ENCODE measurements around the gene CLTCL1.

DNA sequence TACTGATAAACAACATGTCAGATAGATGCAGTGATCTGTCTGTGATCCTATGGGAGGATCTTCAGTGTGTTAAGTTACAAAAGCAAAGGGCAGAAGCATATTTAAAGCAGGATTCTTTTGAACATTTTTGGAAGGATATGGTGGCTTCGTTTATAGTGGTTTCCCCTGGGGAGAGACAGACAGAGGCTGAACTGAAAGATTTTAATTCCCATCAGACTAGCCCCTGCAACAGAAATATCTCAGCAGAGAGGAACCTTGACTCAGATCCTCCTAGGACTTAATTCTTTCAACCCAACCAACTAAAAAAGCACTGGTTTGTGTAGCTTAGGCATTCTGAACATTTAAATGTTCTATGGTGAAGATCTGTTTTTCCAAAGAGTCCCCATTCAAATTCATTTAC lies 5.7 kb downstream of the CLTCL1 start:
- TF ChIP-seq, protein P1, sequence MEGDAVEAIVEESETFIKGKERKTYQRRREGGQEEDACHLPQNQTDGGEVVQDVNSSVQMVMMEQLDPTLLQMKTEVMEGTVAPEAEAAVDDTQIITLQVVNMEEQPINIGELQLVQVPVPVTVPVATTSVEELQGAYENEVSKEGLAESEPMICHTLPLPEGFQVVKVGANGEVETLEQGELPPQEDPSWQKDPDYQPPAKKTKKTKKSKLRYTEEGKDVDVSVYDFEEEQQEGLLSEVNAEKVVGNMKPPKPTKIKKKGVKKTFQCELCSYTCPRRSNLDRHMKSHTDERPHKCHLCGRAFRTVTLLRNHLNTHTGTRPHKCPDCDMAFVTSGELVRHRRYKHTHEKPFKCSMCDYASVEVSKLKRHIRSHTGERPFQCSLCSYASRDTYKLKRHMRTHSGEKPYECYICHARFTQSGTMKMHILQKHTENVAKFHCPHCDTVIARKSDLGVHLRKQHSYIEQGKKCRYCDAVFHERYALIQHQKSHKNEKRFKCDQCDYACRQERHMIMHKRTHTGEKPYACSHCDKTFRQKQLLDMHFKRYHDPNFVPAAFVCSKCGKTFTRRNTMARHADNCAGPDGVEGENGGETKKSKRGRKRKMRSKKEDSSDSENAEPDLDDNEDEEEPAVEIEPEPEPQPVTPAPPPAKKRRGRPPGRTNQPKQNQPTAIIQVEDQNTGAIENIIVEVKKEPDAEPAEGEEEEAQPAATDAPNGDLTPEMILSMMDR (IDR thresholded peaks at IDR 0.05): no peak
- no peak for TF ChIP-seq POLR2AphosphoS5 (IDR thresholded peaks at IDR 0.05)
